Neuronal stem cell (in vitro differentiated cells): ENCODE results near the gene RAD23B.
A peak's percentile ranks its signal among the peaks of the same experiment; 100 is the strongest.

Experiments used
- DNase-seq: peaks from one replicate; pipeline ENCODE4 v3.0.0-alpha.2; 2013; ENCODE audit warnings: low spot score
- H2AFZ ChIP-seq: one replicate; pipeline ENCODE4 v1.6.1; 2013; ENCODE audit warnings: mild to moderate bottlenecking, low read length, inconsistent platforms
- H2AK5ac ChIP-seq: 2 replicates; pipeline ENCODE4 v1.6.1; 2013; ENCODE audit warnings: low read depth, mild to moderate bottlenecking, inconsistent platforms, low read length, moderate library complexity, mixed read lengths
- H2BK120ac ChIP-seq: 2 replicates; pipeline ENCODE4 v1.6.1; 2013; ENCODE audit warnings: low read depth, mild to moderate bottlenecking, inconsistent platforms, low read length, moderate library complexity, mixed read lengths
- H2BK12ac ChIP-seq: one replicate; pipeline ENCODE4 v1.6.1; 2013; ENCODE audit warnings: low read length, inconsistent platforms
- H2BK15ac ChIP-seq: 2 replicates; pipeline ENCODE4 v1.6.1; 2013; ENCODE audit warnings: mild to moderate bottlenecking, low read length, inconsistent platforms, mixed read lengths
- H2BK5ac ChIP-seq: one replicate; pipeline ENCODE4 v1.6.1; 2013; ENCODE audit warnings: inconsistent platforms, mild to moderate bottlenecking, low read length, moderate library complexity
- H3K14ac ChIP-seq: one replicate; pipeline ENCODE4 v1.6.1; 2013; ENCODE audit warnings: low read length, inconsistent platforms
- H3K18ac ChIP-seq: 2 replicates; pipeline ENCODE4 v1.6.1; 2013; ENCODE audit warnings: low read length, inconsistent platforms
- H3K23ac ChIP-seq: 2 replicates; pipeline ENCODE4 v1.6.1; 2013; ENCODE audit warnings: low read depth, mild to moderate bottlenecking, mixed read lengths, low read length, inconsistent platforms; ENCODE audit not compliant: poor library complexity
- H3K27ac ChIP-seq: replicated peaks from 3 replicates; pipeline ENCODE4 v1.5.1; 2013; ENCODE audit warnings: low read length, inconsistent platforms
- H3K27me3 ChIP-seq, 3 experiments: 2 replicates each; pipeline ENCODE4 v1.6.1; 2013; ENCODE audit warnings: low read length in 3 of 3, mild to moderate bottlenecking in 2 of 3, inconsistent platforms in 1 of 3, low read depth in 1 of 3, mixed read lengths in 1 of 3, moderate library complexity in 1 of 3; ENCODE audit not compliant: control insufficient read depth in 3 of 3, insufficient read depth in 3 of 3
- H3K36me3 ChIP-seq, 2 donors: replicated peaks in 1 of 2; 2 replicates each; pipeline ENCODE4 v1.6.1; 2013; ENCODE audit warnings: low read length in 2 of 2; ENCODE audit not compliant: control insufficient read depth in 2 of 2, insufficient read depth in 2 of 2
- H3K4ac ChIP-seq: 2 replicates; pipeline ENCODE4 v1.6.1; 2013; ENCODE audit warnings: inconsistent platforms, mild to moderate bottlenecking, low read length, moderate library complexity
- H3K4me1 ChIP-seq, 2 donors: 1 replicate in 1 of 2; 2 replicates in 1 of 2; pipeline ENCODE4 v1.6.1; 2013; ENCODE audit warnings: low read length in 2 of 2, low read depth in 1 of 2; ENCODE audit not compliant: control insufficient read depth in 2 of 2, insufficient read depth in 1 of 2
- H3K4me2 ChIP-seq: one replicate; pipeline ENCODE4 v1.6.1; 2013; ENCODE audit warnings: mild to moderate bottlenecking, low read length, inconsistent platforms; ENCODE audit not compliant: insufficient read depth, poor library complexity, severe bottlenecking
- H3K4me3 ChIP-seq, 2 donors: 2 replicates each; pipeline ENCODE4 v1.5.1; 2013; ENCODE audit warnings: low read length in 2 of 2, mild to moderate bottlenecking in 2 of 2, inconsistent platforms in 1 of 2, moderate library complexity in 1 of 2
- H3K79me1 ChIP-seq: one replicate; pipeline ENCODE4 v1.6.1; 2013; ENCODE audit warnings: low read depth, mild to moderate bottlenecking, inconsistent platforms, low read length, moderate library complexity
- H3K9ac ChIP-seq: one replicate; pipeline ENCODE4 v1.6.1; 2013; ENCODE audit warnings: mild to moderate bottlenecking, low read depth, low read length, inconsistent platforms; ENCODE audit not compliant: poor library complexity
- H3K9me3 ChIP-seq, 2 donors: replicated peaks in 1 of 2; 2 replicates each; pipeline versions ENCODE3 to v1.6.1; 2013; ENCODE audit warnings: low read length in 2 of 2, mild to moderate bottlenecking in 2 of 2, inconsistent platforms in 1 of 2, low read depth in 1 of 2, mixed read lengths in 1 of 2, moderate library complexity in 1 of 2; ENCODE audit not compliant: control insufficient read depth in 2 of 2, insufficient read depth in 1 of 2
- H4K8ac ChIP-seq: one replicate; pipeline ENCODE4 v1.6.1; 2013; ENCODE audit warnings: low read depth, mild to moderate bottlenecking, inconsistent platforms, low read length, moderate library complexity
- H4K91ac ChIP-seq: one replicate; pipeline ENCODE4 v1.6.1; 2013; ENCODE audit warnings: low read length, low read depth, mild to moderate bottlenecking, inconsistent platforms; ENCODE audit not compliant: poor library complexity
- WGBS, 2 donors: extraction: QIAGEN DNeasy Blood & Tissue Kit; methylation state at CpG; one replicate each; pipeline ENCODE4 v1.1.7; 2013; ENCODE audit warnings: missing lambda C conversion rate in 2 of 2, mixed read lengths in 1 of 2; ENCODE audit not compliant: insufficient read length in 2 of 2, insufficient replicate concordance in 1 of 2; ENCODE audit errors: extremely low coverage in 2 of 2; 5-methylcytosine and 5-hydroxymethylcytosine counted together

Gene RAD23B

DNA sequence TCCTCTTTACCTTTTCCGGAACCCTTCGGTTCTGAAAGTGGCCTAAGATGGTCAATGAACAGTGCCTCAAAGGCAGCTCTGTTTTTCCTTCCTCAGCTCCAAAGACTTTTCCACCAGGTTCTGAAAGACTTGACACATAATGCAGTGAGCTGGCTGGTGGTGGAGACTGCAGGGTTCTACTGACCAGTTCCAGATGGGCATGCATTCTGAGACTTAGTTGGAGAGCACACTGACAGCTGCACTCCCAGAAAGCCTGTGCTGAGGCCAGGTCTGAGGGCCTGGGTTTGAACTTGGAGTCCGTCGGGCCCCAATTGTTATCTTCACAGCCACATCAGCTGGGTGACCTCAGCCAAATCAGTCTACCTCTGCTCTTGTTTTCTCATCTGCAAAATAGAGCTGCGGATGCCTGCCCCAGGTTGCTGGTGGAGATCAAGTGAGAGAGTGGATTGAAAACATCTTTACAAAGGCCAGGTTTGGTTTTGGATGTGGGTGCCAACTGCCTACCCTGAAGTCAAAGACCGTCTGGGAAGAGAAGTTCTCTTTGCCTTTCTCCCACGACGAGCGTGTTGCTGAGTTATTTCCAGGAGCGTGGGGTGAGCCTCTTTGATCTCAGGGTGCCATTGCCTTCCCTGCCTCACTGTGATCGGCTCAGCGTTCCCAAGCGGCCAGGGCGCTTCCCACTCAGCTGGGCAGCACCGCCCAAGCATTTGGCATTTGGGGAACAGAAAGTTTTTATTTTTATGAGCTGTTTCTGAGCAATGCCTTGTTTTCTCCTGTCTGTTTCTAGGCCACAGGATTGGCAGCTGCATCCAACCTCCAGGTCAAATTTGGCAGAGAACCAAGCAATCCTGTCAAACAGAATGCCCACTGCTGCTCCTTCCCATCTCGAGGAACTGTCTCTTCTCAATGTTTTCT lies 54.9 kb downstream of the RAD23B start:
- no peaks in the 10 kb centered on the region for H3K9me3 ChIP-seq
- H2BK5ac ChIP-seq: no peak overlapping the region
- H3K27ac ChIP-seq: no peak overlapping the region
- H2BK15ac ChIP-seq: no peak overlapping the region
- H3K18ac ChIP-seq: no peak overlapping the region
- DNase-seq: no peak
- no peak overlapping the region for H3K9ac ChIP-seq
- H2BK120ac ChIP-seq: no peak overlapping the region
- peaks cover 0 to 3% of the 10 kb centered on the region in 2 donors for H3K4me1 ChIP-seq
- no peak overlapping the region for H2BK12ac ChIP-seq
- no peaks in the 10 kb centered on the region for H3K27me3 ChIP-seq
- no peak overlapping the region for H3K4ac ChIP-seq
- H3K14ac ChIP-seq: no peak overlapping the region
- H2AK5ac ChIP-seq: no peak overlapping the region
- H3K23ac ChIP-seq: no peak overlapping the region
- no peak overlapping the region for H4K8ac ChIP-seq
- no peak overlapping the region for H3K4me2 ChIP-seq
- H3K4me3 ChIP-seq: no peak overlapping the region
- H4K91ac ChIP-seq: no peak overlapping the region
- peaks cover 11 to 47% of the 10 kb centered on the region in 2 donors for H3K36me3 ChIP-seq
- no peaks in the 10 kb centered on the region for H3K79me1 ChIP-seq
- H2AFZ ChIP-seq: no peak overlapping the region
- WGBS, 2 donors: no CpG with 5 or more reads among the region's 16 CpGs

DNA sequence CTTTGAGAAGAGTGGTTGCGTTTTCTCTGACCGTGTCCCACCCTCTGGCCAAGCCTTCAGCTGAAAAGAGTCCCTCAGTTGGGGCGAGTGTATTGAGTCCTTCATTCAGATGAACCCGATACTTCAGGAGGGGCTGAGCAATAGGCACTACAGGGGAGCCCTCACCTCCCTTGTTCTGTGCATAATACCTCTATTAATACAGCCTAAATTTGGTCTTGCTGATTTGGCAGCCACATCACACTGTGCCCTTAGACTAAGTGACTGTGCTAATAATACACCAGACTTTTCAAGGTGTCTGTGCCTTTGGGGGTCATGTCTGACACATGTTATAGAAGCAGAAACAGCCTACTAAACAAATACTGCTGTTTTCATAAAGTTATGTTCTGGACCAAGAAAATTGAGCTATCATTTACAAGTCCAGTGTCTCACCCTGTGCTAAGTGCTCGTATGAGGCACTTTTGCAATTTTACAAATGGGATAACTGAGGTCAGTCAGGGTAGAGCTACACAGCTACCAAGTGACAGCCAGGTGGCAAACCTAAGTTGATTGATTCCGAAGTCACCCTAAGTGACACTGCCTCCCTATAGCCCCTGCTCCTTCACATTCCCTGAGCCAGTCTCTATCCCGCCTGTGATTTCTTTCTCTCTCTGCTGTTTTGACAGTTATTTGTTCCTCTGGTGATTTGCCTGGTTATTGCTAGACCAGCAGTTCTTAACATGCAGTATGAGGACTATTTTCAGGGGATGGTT lies 56.0 kb downstream of the RAD23B start:
- Histone ChIP-seq H2BK15ac (no peak overlapping the region), H3K4me2 (no peak overlapping the region), H3K36me3 (peaks cover 4 to 35% of the 10 kb centered on the region in 2 donors), H3K9me3 (no peaks in the 10 kb centered on the region), H3K4ac (no peak overlapping the region), H4K91ac (no peak overlapping the region), H4K8ac (no peak overlapping the region), H3K79me1 (no peaks in the 10 kb centered on the region), H2AK5ac (no peak overlapping the region), H3K4me1 (peaks cover 0 to 3% of the 10 kb centered on the region in 2 donors), H2BK120ac (no peak overlapping the region), H3K27me3 (no peaks in the 10 kb centered on the region), H2AFZ (no peak overlapping the region), H3K18ac (no peak overlapping the region), H2BK12ac (no peak overlapping the region), H3K23ac (no peak overlapping the region), H3K27ac (no peak overlapping the region), H3K9ac (no peak overlapping the region), H2BK5ac (no peak overlapping the region), H3K14ac (no peak overlapping the region), H3K4me3 (no peak overlapping the region)
- DNase-seq: no peak
- no CpG with 5 or more reads among the region's 7 CpGs for WGBS, 2 donors

DNA sequence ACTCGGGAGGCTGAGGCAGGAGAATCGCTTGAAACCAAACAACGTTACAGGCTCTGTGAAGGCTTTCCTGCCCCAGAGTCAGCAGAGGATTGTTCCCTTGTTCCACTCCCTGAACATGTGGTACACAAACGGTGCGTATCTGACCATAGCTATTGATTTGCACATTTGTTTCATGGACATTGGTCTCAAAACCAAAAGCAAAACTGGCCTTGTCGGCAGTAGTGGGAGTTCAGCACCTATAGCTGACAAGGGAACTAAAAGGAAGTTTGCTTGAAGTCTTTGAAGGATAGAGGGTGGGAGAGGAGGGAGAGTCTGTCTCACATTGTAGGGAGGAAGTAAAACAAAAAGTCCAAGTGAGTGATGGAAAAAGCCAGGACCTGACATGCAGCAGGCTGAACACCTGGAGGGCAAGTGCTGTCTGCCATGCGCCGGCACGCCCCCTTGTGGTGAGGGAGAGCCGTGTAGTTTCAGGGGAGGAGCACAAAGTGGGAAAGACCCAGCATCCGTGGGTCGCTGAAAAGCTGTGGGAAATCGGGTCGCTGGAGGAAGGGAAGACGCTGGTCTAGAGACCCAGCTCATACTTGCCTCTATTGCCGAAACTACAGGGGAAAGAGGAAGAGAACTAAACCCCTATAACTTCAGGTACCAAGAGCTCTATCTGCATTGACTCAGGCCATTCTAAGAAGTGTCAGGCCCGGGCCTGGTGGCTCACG lies 58.0 kb downstream of the RAD23B start:
- Histone ChIP-seq H3K79me1 (no peaks in the 10 kb centered on the region), H3K9ac (no peak overlapping the region), H3K27me3 (no peaks in the 10 kb centered on the region), H3K14ac (no peak overlapping the region), H3K9me3 (no peaks in the 10 kb centered on the region), H2BK5ac (no peak overlapping the region), H2BK15ac (no peak overlapping the region), H4K91ac (no peak overlapping the region), H2AFZ (no peak overlapping the region), H3K27ac (no peak overlapping the region), H3K4ac (no peak overlapping the region), H3K4me3 (no peak overlapping the region), H3K36me3 (peaks cover 0 to 16% of the 10 kb centered on the region in 2 donors), H2BK12ac (no peak overlapping the region), H4K8ac (no peak overlapping the region), H3K4me2 (no peak overlapping the region), H2AK5ac (no peak overlapping the region), H3K18ac (peak overlapping the region; percentile 21), H3K23ac (no peak overlapping the region), H3K4me1 (peaks cover 0 to 3% of the 10 kb centered on the region in 2 donors), H2BK120ac (no peak overlapping the region)
- DNase-seq: peak; percentile 61
- no CpG with 5 or more reads among the region's 18 CpGs for WGBS, 2 donors
